H9 (cell line): Measurements from ENCODE around the gene PRRT1B. TPM values are rescaled to one million over a fixed set of nuclear protein-coding genes. Genes with fewer than 3 reads are reported as not detected.

Source experiments
- DNase-seq: peaks from one replicate; pipeline ENCODE4 v3.0.0-alpha.2; 2017
- H2AFZ ChIP-seq: one replicate; pipeline ENCODE4 v1.6.1; 2013; ENCODE audit warnings: mild to moderate bottlenecking, low read length, control low read depth, moderate library complexity
- H2AK5ac ChIP-seq: 2 replicates; pipeline ENCODE4 v1.6.1; 2013; ENCODE audit warnings: low read length, control low read depth, mixed read lengths; ENCODE audit not compliant: insufficient read length
- H2BK120ac ChIP-seq: one replicate; pipeline ENCODE4 v1.6.1; 2013; ENCODE audit warnings: low read depth, mild to moderate bottlenecking, low read length, control low read depth, inconsistent platforms; ENCODE audit not compliant: poor library complexity, severe bottlenecking
- H2BK12ac ChIP-seq: 2 replicates; pipeline ENCODE4 v1.6.1; 2013; ENCODE audit warnings: low read length, control low read depth, mixed read lengths, low read depth; ENCODE audit not compliant: insufficient read length
- H2BK15ac ChIP-seq: 2 replicates; pipeline ENCODE4 v1.6.1; 2013; ENCODE audit warnings: low read depth, low read length, control low read depth
- H2BK20ac ChIP-seq: one replicate; pipeline ENCODE4 v1.6.1; 2013; ENCODE audit warnings: low read depth, mild to moderate bottlenecking, low read length, control low read depth, inconsistent platforms; ENCODE audit not compliant: poor library complexity, severe bottlenecking
- H2BK5ac ChIP-seq: 2 replicates; pipeline ENCODE4 v1.6.1; 2013; ENCODE audit warnings: low read length, control low read depth, mixed read lengths; ENCODE audit not compliant: insufficient read length
- H3K14ac ChIP-seq: 2 replicates; pipeline ENCODE4 v1.6.1; 2013; ENCODE audit warnings: low read length, control low read depth; ENCODE audit not compliant: insufficient read depth
- H3K18ac ChIP-seq: 2 replicates; pipeline ENCODE4 v1.6.1; 2013; ENCODE audit warnings: low read depth, mild to moderate bottlenecking, mixed read lengths, low read length, control low read depth; ENCODE audit not compliant: insufficient read length
- H3K23ac ChIP-seq: 2 replicates; pipeline ENCODE4 v1.6.1; 2013; ENCODE audit warnings: low read length, control low read depth, mixed read lengths, low read depth; ENCODE audit not compliant: insufficient read length
- H3K23me2 ChIP-seq: 2 replicates; pipeline ENCODE4 v1.6.1; 2013; ENCODE audit warnings: low read depth, mild to moderate bottlenecking, mixed read lengths, low read length, control low read depth; ENCODE audit not compliant: insufficient read length, poor library complexity, severe bottlenecking
- H3K27ac ChIP-seq: 2 replicates; pipeline ENCODE4 v1.5.1; 2013; ENCODE audit warnings: low read length, control low read depth, mixed read lengths, low read depth; ENCODE audit not compliant: insufficient read length
- H3K27me3 ChIP-seq: 2 replicates; pipeline ENCODE4 v1.6.1; 2013; ENCODE audit warnings: low read length, control low read depth, inconsistent platforms; ENCODE audit not compliant: insufficient read depth
- H3K4ac ChIP-seq: 2 replicates; pipeline ENCODE4 v1.6.1; 2013; ENCODE audit warnings: low read depth, mild to moderate bottlenecking, control low read depth, inconsistent platforms, low read length, moderate library complexity
- H3K4me1 ChIP-seq: 2 replicates; pipeline ENCODE4 v1.6.1; 2013; ENCODE audit warnings: low read length, control low read depth, inconsistent platforms; ENCODE audit not compliant: insufficient read depth
- H3K4me2 ChIP-seq: 2 replicates; pipeline ENCODE4 v1.6.1; 2013; ENCODE audit warnings: low read length, control low read depth, mixed read lengths; ENCODE audit not compliant: insufficient read length, insufficient read depth
- H3K56ac ChIP-seq: 2 replicates; pipeline ENCODE4 v1.6.1; 2013; ENCODE audit warnings: low read depth, mild to moderate bottlenecking, mixed read lengths, low read length, control low read depth; ENCODE audit not compliant: insufficient read length
- H3K79me1 ChIP-seq: 2 replicates; pipeline ENCODE4 v1.6.1; 2013; ENCODE audit warnings: low read depth, mild to moderate bottlenecking, moderate library complexity, low read length, control low read depth, inconsistent platforms; ENCODE audit not compliant: insufficient read depth, poor library complexity, severe bottlenecking
- H3K79me2 ChIP-seq: 2 replicates; pipeline ENCODE4 v1.6.1; 2013; ENCODE audit warnings: low read length, control low read depth, inconsistent platforms; ENCODE audit not compliant: insufficient read depth
- H3K9ac ChIP-seq: 2 replicates; pipeline ENCODE4 v1.6.1; 2013; ENCODE audit warnings: low read length, control low read depth, mixed read lengths; ENCODE audit not compliant: insufficient read length; ENCODE audit errors: extremely low read depth
- H3K9me3 ChIP-seq: one replicate; pipeline ENCODE4 v1.6.1; 2013; ENCODE audit warnings: low read depth, low read length, inconsistent platforms; ENCODE audit not compliant: control insufficient read depth
- H3T11ph ChIP-seq: one replicate; pipeline ENCODE4 v1.6.1; 2013; ENCODE audit warnings: mild to moderate bottlenecking, low read length, control low read depth, inconsistent platforms
- H4K20me1 ChIP-seq: one replicate; pipeline ENCODE4 v1.6.1; 2013; ENCODE audit not compliant: control insufficient read depth, insufficient read length, insufficient read depth
- H4K5ac ChIP-seq: 2 replicates; pipeline ENCODE4 v1.6.1; 2013; ENCODE audit warnings: low read depth, mild to moderate bottlenecking, mixed read lengths, low read length, control low read depth; ENCODE audit not compliant: insufficient read length
- H4K8ac ChIP-seq: replicated peaks from 2 replicates; pipeline ENCODE4 v1.6.1; 2013; ENCODE audit warnings: low read length, control low read depth, mixed read lengths, low read depth; ENCODE audit not compliant: insufficient read length
- H4K91ac ChIP-seq: 2 replicates; pipeline ENCODE4 v1.6.1; 2013; ENCODE audit warnings: low read depth, mild to moderate bottlenecking, moderate library complexity, mixed read lengths, low read length, control low read depth; ENCODE audit not compliant: insufficient read length
- H3K27ac Mint-ChIP-seq, 3 experiments: 2 replicates in 2 of 3; 3 replicates in 1 of 3; pipeline ENCODE4 v1.8.0; 2020 to 2021; ENCODE audit warnings: mixed read lengths in 3 of 3, mild to moderate bottlenecking in 1 of 3, moderate library complexity in 1 of 3
- H3K27me3 Mint-ChIP-seq: 2 replicates; pipeline ENCODE4 v1.8.0; 2021; ENCODE audit warnings: low read depth, mild to moderate bottlenecking, moderate library complexity, mixed read lengths
- H3K36me3 Mint-ChIP-seq, 3 experiments: 2 replicates in 2 of 3; 3 replicates in 1 of 3; pipeline ENCODE4 v1.8.0; 2020 to 2021; ENCODE audit warnings: low read depth in 3 of 3, mixed read lengths in 3 of 3; ENCODE audit not compliant: insufficient read depth in 1 of 3
- H3K4me1 Mint-ChIP-seq, 2 experiments: 2 replicates each; pipeline ENCODE4 v1.8.0; 2020; ENCODE audit warnings: mixed read lengths in 2 of 2
- H3K4me3 Mint-ChIP-seq, 2 experiments: 2 replicates in 1 of 2; 3 replicates in 1 of 2; pipeline ENCODE4 v1.8.0; 2020 to 2021; ENCODE audit warnings: mild to moderate bottlenecking in 2 of 2, mixed read lengths in 2 of 2, moderate library complexity in 1 of 2
- H3K9me3 Mint-ChIP-seq, 2 experiments: 2 replicates in 1 of 2; 3 replicates in 1 of 2; pipeline ENCODE4 v1.8.0; 2020; ENCODE audit warnings: mild to moderate bottlenecking in 2 of 2, mixed read lengths in 2 of 2, moderate library complexity in 1 of 2
- WGBS: extraction: QIAGEN DNeasy Blood & Tissue Kit; methylation state at CpG from one replicate; pipeline ENCODE4 v1.1.7; 2013; ENCODE audit warnings: missing lambda C conversion rate, low lambda C conversion rate, mixed read lengths; ENCODE audit not compliant: insufficient read length; ENCODE audit errors: extremely low coverage; 5-methylcytosine and 5-hydroxymethylcytosine counted together
- total RNA-seq: library from RNA; stranded (reverse); gene quantifications from 2 replicates; pipeline ENCODE4 v1.2.1, GENCODE V29; 2021
- TF ChIP-seq, protein P1 (sequence below): fragments of 200-600 bp; sonication (generic); conservative IDR thresholded peaks from 3 replicates; pipeline ENCODE4 v1.8.0; 2021; ENCODE audit warnings: antibody characterized with exemption, mild to moderate bottlenecking

Gene PRRT1B
- total RNA-seq, 1 experiment from 2014 or later = 1.0 TPM

GRCh38 chr9:131591845-131592208, 46.5 kb downstream of the PRRT1B start:
- no peak overlapping the region for H2BK20ac ChIP-seq
- no peak overlapping the region for H3K23ac ChIP-seq
- H3K9ac ChIP-seq = no peak overlapping the region
- H2AK5ac ChIP-seq = no peak overlapping the region
- no peak overlapping the region for H2BK12ac ChIP-seq
- H4K8ac ChIP-seq = no peak overlapping the region
- H3K79me1 ChIP-seq = no peaks in the 10 kb centered on the region
- no CpG with 5 or more reads among the region's 6 CpGs for WGBS
- no peak overlapping the region for H3K18ac ChIP-seq
- no peak overlapping the region for H2BK15ac ChIP-seq
- no peaks in the 10 kb centered on the region for H3K23me2 ChIP-seq
- no peak overlapping the region for H2BK120ac ChIP-seq
- H3K27ac ChIP-seq = no peak overlapping the region
- no peak overlapping the region for H3K56ac ChIP-seq
- H3K27me3 Mint-ChIP-seq = no peaks in the 10 kb centered on the region
- H4K91ac ChIP-seq = no peak overlapping the region
- H3K36me3 Mint-ChIP-seq = peaks cover 11 to 45% (median 27%) of the 10 kb centered on the region in 3 experiments; a peak in 6 of 7 replicates
- H3K4me3 Mint-ChIP-seq = no peak overlapping the region
- H4K5ac ChIP-seq = no peak overlapping the region
- H3K4ac ChIP-seq = no peak overlapping the region
- H3K4me1 Mint-ChIP-seq = peaks cover 0 to 2% of the 10 kb centered on the region in 2 experiments; a peak in 2 of 4 replicates
- H3K9me3 ChIP-seq = no peaks in the 10 kb centered on the region
- H4K20me1 ChIP-seq = no peaks in the 10 kb centered on the region
- no peak overlapping the region for H3K14ac ChIP-seq
- no peak overlapping the region for H3K4me2 ChIP-seq
- H3T11ph ChIP-seq = no peak overlapping the region
- H3K9me3 Mint-ChIP-seq = no peaks in the 10 kb centered on the region
- H3K79me2 ChIP-seq = no peaks in the 10 kb centered on the region
- no peaks in the 10 kb centered on the region for H3K27me3 ChIP-seq
- H2BK5ac ChIP-seq = no peak overlapping the region
- TF ChIP-seq, protein P1, sequence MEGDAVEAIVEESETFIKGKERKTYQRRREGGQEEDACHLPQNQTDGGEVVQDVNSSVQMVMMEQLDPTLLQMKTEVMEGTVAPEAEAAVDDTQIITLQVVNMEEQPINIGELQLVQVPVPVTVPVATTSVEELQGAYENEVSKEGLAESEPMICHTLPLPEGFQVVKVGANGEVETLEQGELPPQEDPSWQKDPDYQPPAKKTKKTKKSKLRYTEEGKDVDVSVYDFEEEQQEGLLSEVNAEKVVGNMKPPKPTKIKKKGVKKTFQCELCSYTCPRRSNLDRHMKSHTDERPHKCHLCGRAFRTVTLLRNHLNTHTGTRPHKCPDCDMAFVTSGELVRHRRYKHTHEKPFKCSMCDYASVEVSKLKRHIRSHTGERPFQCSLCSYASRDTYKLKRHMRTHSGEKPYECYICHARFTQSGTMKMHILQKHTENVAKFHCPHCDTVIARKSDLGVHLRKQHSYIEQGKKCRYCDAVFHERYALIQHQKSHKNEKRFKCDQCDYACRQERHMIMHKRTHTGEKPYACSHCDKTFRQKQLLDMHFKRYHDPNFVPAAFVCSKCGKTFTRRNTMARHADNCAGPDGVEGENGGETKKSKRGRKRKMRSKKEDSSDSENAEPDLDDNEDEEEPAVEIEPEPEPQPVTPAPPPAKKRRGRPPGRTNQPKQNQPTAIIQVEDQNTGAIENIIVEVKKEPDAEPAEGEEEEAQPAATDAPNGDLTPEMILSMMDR = no peak
- no peak for DNase-seq
- no peak overlapping the region for H2AFZ ChIP-seq
- H3K27ac Mint-ChIP-seq = peak overlapping the region in 2 of 3 experiments; percentile 58 to 70; a peak in 2 of 7 replicates
- H3K4me1 ChIP-seq = no peaks in the 10 kb centered on the region
